Fibroblast of villous mesenchyme (primary cell): ENCODE results near the gene ZNF77. TPM values are rescaled to one million over a fixed set of nuclear protein-coding genes. Genes with fewer than 3 reads are reported as not detected.
"Not testable (repeated sequence)": the region's sequence is repeated elsewhere in the genome, so short reads cannot be mapped to it uniquely, and the experiment has no call there.

ENCODE experiments used
- DNase-seq: peaks from one replicate; pipeline ENCODE4 v3.0.0-alpha.2; 2010; ENCODE audit warnings: low read depth
- H3K4me3 ChIP-seq: 2 replicates; pipeline ENCODE4 v1.5.1; 2011; ENCODE audit warnings: low read depth, mild to moderate bottlenecking, low read length
- CTCF ChIP-seq: IDR thresholded peaks from 2 replicates; pipeline ENCODE4 v1.5.1; 2012; ENCODE audit warnings: low read depth, mild to moderate bottlenecking, low read length; ENCODE audit not compliant: insufficient read depth
- total RNA-seq: library from RNA; depleted of rRNA; stranded (reverse); fragments of >200 nt; gene quantifications from 2 replicates; pipeline ENCODE4 v1.2.3, GENCODE V29; 2012

ZNF77 gene
- 3.0 and 4.8 TPM in 2 replicates for total RNA-seq

- peak; percentile 5 for TF ChIP-seq CTCF
- H3K4me3 ChIP-seq, result peak within 1 kb of the TSS; percentile 80
- DNase-seq, result peak; percentile 99
Measured at GRCh38 chr19:2944775-2945574, at the start of gene ZNF77. TSS of gene ZNF77 (minus strand) at chr19:2944971. CDS start at chr19:2944840, 131 bp downstream.

GRCh38 chr19:2993579-2993978, 48.8 kb upstream of the ZNF77 start:
- no peak for DNase-seq
- TF ChIP-seq CTCF, result no peak
- no peak overlapping the region for H3K4me3 ChIP-seq

GRCh38 chr19:2992958-2993357, 48.2 kb upstream of the ZNF77 start:
- DNase-seq, result no peak
- TF ChIP-seq CTCF, result no peak
- no peak overlapping the region for H3K4me3 ChIP-seq

GRCh38 chr19:2992333-2992732, 47.6 kb upstream of the ZNF77 start:
- not testable (repeated sequence) for DNase-seq, H3K4me3 ChIP-seq

GRCh38 chr19:2989236-2989946, 44.6 kb upstream of the ZNF77 start:
- H3K4me3 ChIP-seq, result no peak overlapping the region
- no peak for TF ChIP-seq CTCF
- no peak for DNase-seq

- DNase-seq, result no peak
- H3K4me3 ChIP-seq, result no peak overlapping the region
- no peak for TF ChIP-seq CTCF
Measured at GRCh38 chr19:2988568-2988967, 43.8 kb upstream of the ZNF77 start.

- no peak for TF ChIP-seq CTCF
Measured at GRCh38 chr19:2987797-2988196, 43.0 kb upstream of the ZNF77 start.

More at GRCh38 chr19:2987797-2988196, 43.0 kb upstream of the ZNF77 start:
- no peak overlapping the region for H3K4me3 ChIP-seq
- no peak for DNase-seq
